Common myeloid progenitor, CD34-positive (primary cell): ENCODE measurements around the gene SSR3.
"Not testable (repeated sequence)": the region's sequence is repeated elsewhere in the genome, so short reads cannot be mapped to it uniquely, and the experiment has no call there.

Experiments
- CTCF ChIA-PET: fragments of 350-600 bp; sonication (Branson Sonifier 250); formaldehyde crosslinking; loops from one replicate; lab custom pipeline; 2021; ENCODE audit warnings: antibody characterized with exemption; lab: Charles Lee
- POLR2A ChIA-PET: fragments of 350-600 bp; sonication (Branson Sonifier 250); formaldehyde crosslinking; loops from one replicate; lab custom pipeline; 2021; ENCODE audit warnings: antibody characterized with exemption; lab: Charles Lee
- DNase-seq, 3 donors: peaks; one replicate each; pipeline versions ENCODE4 v3.0.0 to v3.0.0-alpha.2; 2013
- H3K27ac ChIP-seq, 2 experiments: 1 replicate in 1 of 2; 2 replicates in 1 of 2; pipeline ENCODE4 v1.7.0; 2013; ENCODE audit warnings: inconsistent platforms in 2 of 2, low read length in 2 of 2, mild to moderate bottlenecking in 2 of 2, low read depth in 1 of 2, moderate library complexity in 1 of 2; ENCODE audit not compliant: severe bottlenecking in 2 of 2, insufficient read depth in 1 of 2, poor library complexity in 1 of 2
- H3K27me3 ChIP-seq, 5 experiments: replicated peaks in 2 of 5; 1 replicate in 3 of 5; 2 replicates in 2 of 5; pipeline versions ENCODE4 v1.6.1 to v1.7.0; 2013; ENCODE audit warnings: low read length in 4 of 5, mild to moderate bottlenecking in 2 of 5, moderate library complexity in 2 of 5, inconsistent platforms in 1 of 5; ENCODE audit not compliant: insufficient read depth in 5 of 5, control insufficient read depth in 4 of 5
- H3K36me3 ChIP-seq, 4 experiments: 1 replicate in 2 of 4; 2 replicates in 2 of 4; pipeline versions ENCODE4 v1.6.1 to v1.7.0; 2013; ENCODE audit warnings: low read length in 3 of 4, control low read depth in 1 of 4, mild to moderate bottlenecking in 1 of 4; ENCODE audit not compliant: control insufficient read depth in 4 of 4, insufficient read depth in 4 of 4
- H3K4me1 ChIP-seq, 4 experiments: 1 replicate in 3 of 4; 2 replicates in 1 of 4; pipeline versions ENCODE4 v1.6.1 to v1.7.1; 2013; ENCODE audit warnings: low read length in 3 of 4, mild to moderate bottlenecking in 3 of 4, control low read depth in 1 of 4, inconsistent platforms in 1 of 4, moderate library complexity in 1 of 4; ENCODE audit not compliant: control insufficient read depth in 4 of 4, insufficient read depth in 4 of 4; ENCODE audit errors: control extremely low read depth in 1 of 4
- H3K4me3 ChIP-seq, 7 experiments: 1 replicate in 4 of 7; 2 replicates in 3 of 7; pipeline versions ENCODE4 v1.5.1 to v1.7.0; 2013; ENCODE audit warnings: mild to moderate bottlenecking in 7 of 7, low read length in 6 of 7, moderate library complexity in 6 of 7, inconsistent platforms in 2 of 7, low read depth in 2 of 7, control low read depth in 1 of 7; ENCODE audit not compliant: insufficient read depth in 4 of 7, control insufficient read depth in 1 of 7; ENCODE audit errors: extremely low read depth in 1 of 7
- H3K9me3 ChIP-seq, 5 experiments: 1 replicate in 4 of 5; 2 replicates in 1 of 5; pipeline versions ENCODE4 v1.6.1 to v1.7.1; 2013; ENCODE audit warnings: low read length in 4 of 5, mild to moderate bottlenecking in 2 of 5, inconsistent platforms in 1 of 5, low read depth in 1 of 5, moderate library complexity in 1 of 5; ENCODE audit not compliant: control insufficient read depth in 4 of 5, insufficient read depth in 2 of 5; ENCODE audit errors: control extremely low read depth in 1 of 5
- WGBS: methylation state at CpG from one replicate; pipeline ENCODE4 v1.1.5; 2013; ENCODE audit not compliant: insufficient coverage; 5-methylcytosine and 5-hydroxymethylcytosine counted together

Gene SSR3

DNA sequence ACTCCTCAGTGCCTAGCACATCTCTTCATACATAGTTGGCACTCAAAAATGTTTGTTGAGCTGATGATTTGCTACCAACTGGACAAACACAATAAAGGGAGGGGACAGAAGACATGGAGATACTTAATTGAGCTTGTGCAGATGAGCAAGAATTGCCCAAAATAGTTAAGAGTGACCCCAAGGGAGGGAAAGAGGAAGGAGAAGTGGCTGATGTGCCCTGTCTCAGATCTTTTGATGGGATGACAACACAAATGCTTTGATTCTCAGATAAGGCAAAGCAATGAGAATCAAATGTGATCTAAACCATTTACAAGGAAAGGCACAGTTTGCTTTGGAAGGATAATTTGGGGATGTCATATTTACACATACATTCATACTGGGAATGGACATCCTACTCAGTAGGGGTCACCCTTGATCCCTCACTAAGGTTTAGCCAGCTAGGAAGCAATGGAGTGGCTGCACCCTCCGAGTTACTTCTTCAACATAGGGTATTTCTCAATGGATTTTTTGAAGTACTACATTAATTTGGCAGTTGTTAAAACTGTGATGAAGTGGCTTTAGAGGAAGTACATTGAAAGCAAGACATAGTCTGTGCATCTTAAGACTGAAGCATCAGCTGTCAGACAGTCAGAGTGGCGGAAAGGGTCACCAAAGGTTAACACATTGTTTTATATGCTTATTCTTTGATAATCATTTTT is 21.9 kb upstream of the SSR3 start:
- H3K36me3 ChIP-seq: no peaks in the 10 kb centered on the region
- no peaks in the 10 kb centered on the region for H3K27me3 ChIP-seq
- DNase-seq: peak in 1 of 3 donors; percentile 36
- WGBS: 60% methylated on average over 1 of the region's 2 CpGs
- no peak overlapping the region for H3K27ac ChIP-seq
- ChIA-PET POLR2A (no interaction called here), CTCF (interaction anchor here (2.5 kb wide), 1 partner anchor 11 kb away, joined by 8 read pairs; no protein-coding TSS in a partner anchor)
- no peak overlapping the region for H3K4me3 ChIP-seq
- no peaks in the 10 kb centered on the region for H3K9me3 ChIP-seq
- H3K4me1 ChIP-seq: peaks cover 5 to 42% (median 6%) of the 10 kb centered on the region in 4 experiments

DNA sequence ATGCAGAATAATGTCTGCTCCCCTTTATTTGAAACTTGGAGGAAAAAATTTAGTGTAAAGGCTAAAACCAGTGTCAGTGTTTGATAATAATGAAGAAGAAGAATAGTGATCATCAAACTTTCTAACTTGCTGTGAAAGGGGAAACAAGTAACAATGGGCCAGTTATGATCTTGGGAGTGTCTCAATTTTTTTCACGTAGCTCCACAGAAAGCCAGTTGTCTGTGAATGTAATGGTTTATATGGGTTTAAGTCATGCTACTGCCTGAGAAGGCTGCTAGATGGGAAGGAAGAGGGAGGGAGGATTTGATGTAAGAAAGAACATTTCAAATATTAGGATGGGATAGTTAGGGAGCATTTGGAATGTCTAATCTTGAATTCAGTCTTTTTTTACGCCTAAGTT is 21.1 kb upstream of the SSR3 start:
- Histone ChIP-seq H3K27me3 (no peaks in the 10 kb centered on the region), H3K36me3 (no peaks in the 10 kb centered on the region), H3K27ac (no peak overlapping the region), H3K4me1 (peaks cover 5 to 39% (median 6%) of the 10 kb centered on the region in 4 experiments), H3K9me3 (no peaks in the 10 kb centered on the region), H3K4me3 (no peak overlapping the region)
- ChIA-PET POLR2A (no interaction called here), CTCF (interaction anchor here (2.5 kb wide), 1 partner anchor 12 kb away, joined by 8 read pairs; no protein-coding TSS in a partner anchor)
- 100% methylated on average over 2 of the region's 2 CpGs for WGBS
- DNase-seq: no peak

DNA sequence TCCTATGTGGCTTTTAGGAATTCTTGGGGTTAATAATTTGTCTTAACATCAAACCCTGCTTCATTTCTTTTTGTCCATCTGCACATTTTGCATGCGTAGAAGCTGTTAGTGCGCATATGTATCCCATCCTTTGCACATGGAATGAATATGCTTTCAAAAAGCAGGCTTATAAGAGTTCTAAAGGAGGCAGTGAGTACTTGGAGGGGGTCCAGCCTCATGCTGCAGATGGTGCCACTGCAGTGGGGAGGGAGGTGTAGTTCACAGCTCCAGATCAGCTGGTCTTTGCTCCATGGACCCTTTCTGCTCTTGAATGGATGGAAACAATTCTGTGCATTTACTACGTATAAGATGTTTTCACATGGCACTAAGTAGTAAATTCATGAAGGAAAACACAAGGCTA is 20.7 kb upstream of the SSR3 start:
- no peak overlapping the region for H3K4me3 ChIP-seq
- no peak for DNase-seq
- H3K27me3 ChIP-seq: no peaks in the 10 kb centered on the region
- H3K36me3 ChIP-seq: no peaks in the 10 kb centered on the region
- H3K4me1 ChIP-seq: peaks cover 5 to 35% (median 6%) of the 10 kb centered on the region in 4 experiments
- no peaks in the 10 kb centered on the region for H3K9me3 ChIP-seq
- CTCF ChIA-PET: interaction anchor here (2.5 kb wide), 1 partner anchor 12 kb away, joined by 8 read pairs; no protein-coding TSS in a partner anchor
- POLR2A ChIA-PET: no interaction called here
- WGBS: no CpG with 5 or more reads among the region's 3 CpGs
- no peak overlapping the region for H3K27ac ChIP-seq

DNA sequence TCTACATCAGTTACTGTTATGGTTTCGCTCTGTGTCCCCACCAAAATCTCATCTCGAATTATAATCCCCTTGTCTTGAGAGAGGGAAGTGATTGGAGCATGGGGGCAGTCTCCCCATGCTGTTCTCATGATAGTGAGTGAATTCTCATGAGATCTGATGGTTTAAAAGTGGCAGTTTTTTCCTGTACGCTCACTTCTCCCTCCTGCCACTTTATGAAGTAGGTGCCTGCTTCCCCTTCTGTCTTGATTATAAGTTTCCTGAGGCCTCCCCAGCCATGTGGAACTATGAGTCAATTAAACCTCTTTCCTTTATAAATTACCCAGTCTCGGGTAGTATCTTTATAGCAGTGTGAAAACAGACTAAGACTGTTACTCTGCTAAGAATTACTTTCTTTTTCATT is 15.0 kb upstream of the SSR3 start:
- H3K4me1 ChIP-seq, CTCF ChIA-PET, H3K27ac ChIP-seq, H3K4me3 ChIP-seq, H3K36me3 ChIP-seq, H3K27me3 ChIP-seq, H3K9me3 ChIP-seq, POLR2A ChIA-PET: not testable (repeated sequence)
- 100% methylated on average over 1 of the region's 4 CpGs for WGBS
- peak in 2 of 3 donors; percentile 31 to 37 for DNase-seq

DNA sequence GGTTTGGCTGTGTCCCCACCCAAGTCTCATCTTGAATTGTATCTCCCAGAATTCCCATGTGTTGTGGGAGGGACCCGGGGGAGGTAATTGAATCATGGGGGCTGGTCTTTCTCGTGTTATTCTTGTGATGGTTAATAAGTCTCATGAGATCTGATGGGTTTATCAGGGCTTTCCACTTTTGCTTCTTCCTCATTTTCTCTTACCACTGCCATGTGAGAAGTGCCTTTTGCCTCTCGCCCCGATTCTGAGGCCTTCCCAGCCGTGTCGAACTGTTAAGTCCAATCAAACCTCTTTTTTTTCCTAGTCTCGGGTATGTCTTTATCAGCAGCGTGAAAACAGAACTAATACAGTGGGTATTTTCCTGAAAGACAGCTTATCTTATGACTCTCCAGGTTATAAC is 14.1 kb upstream of the SSR3 start:
- not testable (repeated sequence) for H3K4me1 ChIP-seq, H3K9me3 ChIP-seq
- 42% methylated on average over 4 of the region's 8 CpGs for WGBS

DNA sequence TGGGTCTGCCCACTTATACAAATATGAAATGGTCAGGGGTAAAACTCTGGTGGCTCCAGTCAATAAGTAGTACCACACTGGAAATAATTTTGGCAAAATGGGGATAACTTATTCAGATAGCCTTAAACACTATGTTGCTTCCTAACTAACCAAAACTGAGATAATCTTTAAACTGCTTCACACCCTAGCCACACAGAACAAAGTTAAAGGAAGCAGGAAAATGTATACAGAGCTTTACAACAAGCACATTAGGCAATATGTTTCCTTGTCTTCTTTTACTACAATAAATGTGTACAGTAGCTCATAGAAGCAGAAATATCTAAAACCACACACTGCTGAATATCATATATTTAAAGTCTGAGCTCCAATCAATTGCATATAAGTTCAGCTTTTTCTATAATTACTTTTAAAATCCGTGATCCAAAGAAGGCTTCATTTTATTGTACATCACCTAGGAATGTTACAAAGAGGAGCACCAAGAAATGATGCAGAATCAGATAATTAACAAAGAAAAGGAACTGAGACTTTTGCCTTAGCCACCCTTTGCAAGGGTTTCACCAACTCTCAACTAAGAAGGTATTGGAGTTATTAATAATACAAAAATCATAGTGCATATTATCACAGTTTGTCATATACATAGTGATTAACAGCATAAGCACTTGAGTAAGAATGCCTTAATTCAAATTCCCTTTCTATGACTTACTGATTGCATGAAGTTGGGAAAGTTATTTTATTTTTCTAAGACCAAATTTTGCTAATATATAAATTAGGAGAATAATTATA is 9.2 kb upstream of the SSR3 start:
- Histone ChIP-seq H3K27ac (no peak overlapping the region), H3K9me3 (peaks cover 0 to 5% (median 0%) of the 10 kb centered on the region in 5 experiments), H3K36me3 (no peaks in the 10 kb centered on the region), H3K4me3 (no peak overlapping the region), H3K4me1 (peaks cover 0 to 9% (median 0%) of the 10 kb centered on the region in 4 experiments), H3K27me3 (no peaks in the 10 kb centered on the region)
- no CpG with 5 or more reads among the region's 1 CpG for WGBS
- CTCF ChIA-PET: interaction anchor here (1.9 kb wide), 1 partner anchor 9 kb away, joined by 4 read pairs; the partner anchor contains the start of gene SSR3
- DNase-seq: no peak
- POLR2A ChIA-PET: no interaction called here

More for the DNA sequence above, 14.1 kb upstream of the SSR3 start:
- H3K27ac ChIP-seq, H3K36me3 ChIP-seq, H3K27me3 ChIP-seq, H3K4me3 ChIP-seq: not testable (repeated sequence)
- ChIA-PET POLR2A (interaction anchor here (0.6 kb wide), 1 partner anchor 21 kb away, joined by 4 read pairs; no protein-coding TSS in a partner anchor), CTCF (interaction anchor here (0.6 to 1.0 kb wide), 2 partner anchors 14 to 617 kb away, joined by 3 read pairs; no protein-coding TSS in a partner anchor)
- peak in 2 of 3 donors; percentile 26 to 28 for DNase-seq
